Type B pancreatic cell (in vitro differentiated cells): ENCODE measurements around the gene CA12. TPM values are rescaled to one million over a fixed set of nuclear protein-coding genes. Genes with fewer than 3 reads are reported as not detected.

Experiments used
- DNase-seq: peaks from one replicate; pipeline ENCODE4 v3.0.0; 2021; ENCODE audit warnings: mixed read lengths; ENCODE audit not compliant: unreplicated experiment; ENCODE audit errors: extremely low spot score
- H3K27ac Mint-ChIP-seq: 2 replicates; pipeline ENCODE4 v1.8.0; 2021; ENCODE audit warnings: mild to moderate bottlenecking, mixed read lengths
- H3K27me3 Mint-ChIP-seq: 2 replicates; pipeline ENCODE4 v1.8.0; 2021; ENCODE audit warnings: mixed read lengths
- H3K36me3 Mint-ChIP-seq: 2 replicates; pipeline ENCODE4 v1.8.0; 2021; ENCODE audit warnings: mixed read lengths
- H3K4me1 Mint-ChIP-seq: one replicate; pipeline ENCODE4 v1.8.0; 2021; ENCODE audit warnings: mixed read lengths; ENCODE audit not compliant: unreplicated experiment
- H3K4me3 Mint-ChIP-seq: 2 replicates; pipeline ENCODE4 v1.8.0; 2021; ENCODE audit warnings: mild to moderate bottlenecking, mixed read lengths
- H3K9me3 Mint-ChIP-seq: 2 replicates; pipeline ENCODE4 v1.8.0; 2021; ENCODE audit warnings: mixed read lengths
- CTCF ChIP-seq: fragments of 200-600 bp; sonication (generic); conservative IDR thresholded peaks from 2 replicates; pipeline ENCODE4 v1.5.0; 2021; ENCODE audit warnings: antibody characterized with exemption, mild to moderate bottlenecking
- total RNA-seq: library from RNA; stranded (reverse); gene quantifications from 2 replicates; pipeline ENCODE4 v1.2.1, GENCODE V29; 2021; ENCODE audit warnings: low replicate concordance

Gene CA12
- total RNA-seq, 1 donor from 2014 or later, result 5.5 TPM

DNA sequence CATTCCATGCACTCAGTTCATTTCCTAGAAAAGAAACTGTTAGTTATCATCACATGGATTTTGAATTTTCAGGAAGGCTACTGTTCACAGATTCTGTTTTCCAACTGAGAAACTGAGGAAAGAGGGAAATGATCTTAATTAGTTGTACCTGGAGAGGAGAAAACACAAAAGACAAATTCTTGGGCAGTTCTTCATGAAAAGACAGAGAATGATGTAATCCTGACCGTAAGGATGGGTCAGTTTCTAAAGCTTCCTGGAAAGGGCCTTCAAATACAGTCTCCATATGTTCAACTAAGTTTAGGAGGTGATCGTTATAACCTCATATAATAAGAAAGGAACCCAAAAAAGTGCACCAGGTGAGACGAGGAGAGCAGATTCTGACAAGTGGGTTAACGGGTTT is 44.6 kb downstream of the CA12 start:
- Mint-ChIP-seq H3K4me1 (peaks cover 11% of the 10 kb centered on the region), H3K9me3 (no peaks in the 10 kb centered on the region), H3K27ac (no peak overlapping the region), H3K4me3 (no peak overlapping the region), H3K27me3 (peaks cover 23% of the 10 kb centered on the region), H3K36me3 (no peaks in the 10 kb centered on the region)
- no peak for TF ChIP-seq CTCF
- no peak for DNase-seq

GRCh38 chr15:63335543-63336240 is 46.0 kb downstream of the CA12 start:
- no peak overlapping the region for H3K27ac Mint-ChIP-seq
- H3K36me3 Mint-ChIP-seq, result no peaks in the 10 kb centered on the region
- no peaks in the 10 kb centered on the region for H3K9me3 Mint-ChIP-seq
- no peak for TF ChIP-seq CTCF
- H3K4me1 Mint-ChIP-seq, result peaks cover 11% of the 10 kb centered on the region
- no peak overlapping the region for H3K4me3 Mint-ChIP-seq
- no peak for DNase-seq
- peaks cover 16% of the 10 kb centered on the region for H3K27me3 Mint-ChIP-seq

- H3K36me3 Mint-ChIP-seq, result no peaks in the 10 kb centered on the region
- H3K27me3 Mint-ChIP-seq, result peaks cover 9% of the 10 kb centered on the region
- H3K4me3 Mint-ChIP-seq, result no peak overlapping the region
- DNase-seq, result no peak
- no peaks in the 10 kb centered on the region for H3K9me3 Mint-ChIP-seq
- no peak overlapping the region for H3K27ac Mint-ChIP-seq
- peaks cover 10% of the 10 kb centered on the region for H3K4me1 Mint-ChIP-seq
- TF ChIP-seq CTCF, result no peak
Observed at GRCh38 chr15:63334821-63335220, 46.8 kb downstream of the CA12 start.

- no peaks in the 10 kb centered on the region for H3K4me1 Mint-ChIP-seq
- no peak for TF ChIP-seq CTCF
- H3K36me3 Mint-ChIP-seq, result no peaks in the 10 kb centered on the region
- no peaks in the 10 kb centered on the region for H3K9me3 Mint-ChIP-seq
- H3K4me3 Mint-ChIP-seq, result no peak overlapping the region
- H3K27me3 Mint-ChIP-seq, result peaks cover 5% of the 10 kb centered on the region
- no peak for DNase-seq
- no peak overlapping the region for H3K27ac Mint-ChIP-seq
Observed at GRCh38 chr15:63332367-63333124, 49.1 kb downstream of the CA12 start.

GRCh38 chr15:63331456-63331855 is 50.2 kb downstream of the CA12 start:
- H3K27ac Mint-ChIP-seq, result no peak overlapping the region

More at GRCh38 chr15:63331456-63331855, 50.2 kb downstream of the CA12 start:
- H3K4me1 Mint-ChIP-seq, result no peaks in the 10 kb centered on the region
- no peaks in the 10 kb centered on the region for H3K36me3 Mint-ChIP-seq
- peaks cover 8% of the 10 kb centered on the region for H3K27me3 Mint-ChIP-seq
- no peak overlapping the region for H3K4me3 Mint-ChIP-seq
- no peaks in the 10 kb centered on the region for H3K9me3 Mint-ChIP-seq
- TF ChIP-seq CTCF, result no peak
- DNase-seq, result no peak
